GM12873 (cell line): ENCODE data around the gene ENO2.
A peak's percentile ranks its signal among the peaks of the same experiment; 100 is the strongest.

Experiments used
- CTCF ChIP-seq: IDR thresholded peaks from 2 replicates; pipeline ENCODE4 v1.5.1; 2012; ENCODE audit warnings: low read depth, mild to moderate bottlenecking, moderate library complexity, low read length, control low read depth; ENCODE audit not compliant: insufficient read depth; ENCODE audit errors: missing control alignments

Gene ENO2

GRCh38 chr12:6871052-6871957, 43.1 kb upstream of the ENO2 start:
- TF ChIP-seq CTCF: no peak

GRCh38 chr12:6872073-6873048, 42.0 kb upstream of the ENO2 start:
- peak; percentile 97 for TF ChIP-seq CTCF

GRCh38 chr12:6873094-6874014, 41.0 kb upstream of the ENO2 start, which contains the start of gene SPSB2:
Gene SPSB2 (minus strand): TSS chr12:6873303. CDS start chr12:6872901, 402 bp downstream.
- TF ChIP-seq CTCF: no peak

- no peak for TF ChIP-seq CTCF
These were observed 31.1 kb upstream of the ENO2 start for GRCh38 chr12:6883252-6883651.

- no peak for TF ChIP-seq CTCF
These were observed 30.7 kb upstream of the ENO2 start for GRCh38 chr12:6883683-6884082.

- no peak for TF ChIP-seq CTCF
These were observed 29.8 kb upstream of the ENO2 start for GRCh38 chr12:6884539-6884938.
